Raji (cell line): ENCODE measurements around the gene HERC6.

ENCODE experiments used
- POLR2A ChIP-seq: IDR thresholded peaks from 2 replicates; pipeline ENCODE4 v1.6.1; 2011; ENCODE audit warnings: low read depth, low read length, control low read depth; ENCODE audit not compliant: insufficient read depth

Gene HERC6

DNA sequence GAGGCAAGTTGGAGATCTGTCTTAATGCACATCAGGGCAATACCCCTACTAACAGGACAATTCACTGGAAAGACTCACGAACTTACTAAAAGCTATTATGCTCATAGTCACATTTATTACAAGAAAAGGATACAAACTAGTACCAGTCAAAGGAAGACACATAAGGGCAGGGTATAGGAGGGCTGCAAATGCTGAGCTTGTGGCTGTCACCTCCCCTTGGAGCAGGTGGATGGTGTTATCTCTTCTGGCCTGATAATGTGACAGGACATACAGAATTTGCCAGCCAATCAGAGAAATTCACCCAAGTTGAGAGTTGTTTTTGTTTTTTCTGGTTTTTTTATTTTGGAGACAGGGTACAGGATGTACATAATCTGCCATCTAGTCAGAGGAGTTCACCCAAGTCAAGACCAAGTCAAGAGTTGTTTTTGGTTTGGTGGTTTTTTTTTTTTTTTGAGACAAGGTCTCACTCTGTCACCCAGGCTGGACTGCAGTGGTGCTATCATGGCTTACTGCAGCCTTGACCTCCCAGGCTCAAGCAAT, 87.1 kb downstream of the HERC6 start:
- no peak for TF ChIP-seq POLR2A

DNA sequence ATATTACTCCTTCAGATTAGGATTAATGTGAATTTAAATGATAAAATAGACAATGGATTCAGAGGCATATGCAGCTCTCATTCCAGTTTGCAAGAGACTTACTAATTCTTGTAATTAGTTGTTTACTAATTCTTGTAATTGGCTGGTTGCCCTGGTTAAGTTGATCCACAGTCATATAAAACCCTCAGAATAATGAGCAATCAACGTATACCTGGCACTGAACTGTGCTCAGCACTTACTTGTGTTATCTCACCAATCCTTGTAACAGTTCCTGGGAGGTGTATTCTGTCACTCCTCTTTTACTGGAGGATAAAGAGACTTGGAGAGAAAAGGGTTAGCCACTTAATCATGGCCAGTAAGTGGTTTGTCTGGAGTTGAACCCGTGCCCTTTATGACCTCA, 88.7 kb downstream of the HERC6 start:
- no peak for TF ChIP-seq POLR2A

DNA sequence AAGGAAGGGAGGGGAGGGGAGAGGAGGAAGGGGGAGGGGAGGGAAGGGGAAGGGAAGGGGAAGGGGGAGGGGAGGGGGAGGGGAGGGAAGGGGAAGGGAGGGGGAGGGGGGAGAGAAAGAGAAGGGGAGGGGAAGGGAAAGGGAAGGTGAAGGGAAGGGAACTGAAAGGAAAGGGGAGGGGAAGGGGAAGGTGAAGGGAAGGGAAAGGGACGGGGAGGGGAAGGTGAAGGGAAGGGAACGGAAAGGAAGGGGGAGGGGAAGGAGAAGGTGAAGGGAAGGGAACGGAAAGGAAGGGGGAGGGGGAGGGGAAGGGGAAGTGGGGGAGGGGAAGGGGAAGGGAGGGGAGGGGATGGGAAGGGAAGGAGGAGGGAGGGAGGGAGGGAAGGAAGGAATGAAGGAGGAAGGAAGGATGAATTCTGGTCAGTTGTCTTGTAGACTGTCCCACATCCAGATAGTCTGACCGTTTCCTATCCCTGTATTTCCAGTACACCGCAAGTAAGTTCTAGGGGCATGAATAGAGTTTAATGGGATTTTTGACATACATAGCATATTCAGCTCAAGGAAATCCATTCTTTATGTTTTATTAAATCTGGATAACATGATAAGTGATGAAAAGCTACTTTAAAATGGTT, 98.7 kb downstream of the HERC6 start:
- TF ChIP-seq POLR2A = no peak

DNA sequence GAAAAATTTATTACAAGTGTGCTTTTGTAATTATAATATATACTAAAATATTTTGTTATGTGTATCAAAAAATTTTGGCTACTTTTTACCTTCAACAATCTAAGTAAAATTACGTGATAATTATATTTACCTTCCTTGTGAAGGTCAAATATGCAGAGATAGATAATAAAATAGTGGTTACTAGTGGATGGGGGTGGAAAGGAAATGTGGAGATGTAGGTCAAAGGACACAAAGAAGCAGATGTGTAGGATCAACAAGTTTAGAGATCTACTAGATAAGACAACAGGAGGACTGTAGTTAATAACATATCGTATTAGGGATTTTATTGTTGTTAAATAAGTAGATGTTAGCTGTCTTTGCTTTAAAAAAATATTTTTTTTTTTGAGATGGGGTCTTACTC, 99.6 kb downstream of the HERC6 start:
- TF ChIP-seq POLR2A = no peak

DNA sequence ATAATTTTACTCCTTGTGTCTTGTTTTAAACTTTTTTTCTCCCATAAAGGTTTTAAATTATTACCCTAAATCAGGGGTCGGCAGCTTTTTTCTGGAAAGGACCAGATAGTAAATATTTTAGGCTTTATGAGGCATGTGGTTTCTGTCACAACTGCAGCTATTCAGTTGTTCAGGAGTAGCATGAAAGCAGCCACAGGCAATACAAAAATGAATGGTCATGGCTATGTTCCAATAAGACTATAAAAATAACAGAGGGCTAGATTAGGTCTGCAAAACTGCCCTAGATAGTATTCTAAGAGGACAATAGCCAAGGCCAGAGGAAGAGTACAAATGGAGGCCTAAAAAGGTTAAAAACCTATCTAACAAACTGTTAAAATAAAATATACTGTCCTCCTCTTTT, 102.9 kb downstream of the HERC6 start:
- TF ChIP-seq POLR2A = no peak

DNA sequence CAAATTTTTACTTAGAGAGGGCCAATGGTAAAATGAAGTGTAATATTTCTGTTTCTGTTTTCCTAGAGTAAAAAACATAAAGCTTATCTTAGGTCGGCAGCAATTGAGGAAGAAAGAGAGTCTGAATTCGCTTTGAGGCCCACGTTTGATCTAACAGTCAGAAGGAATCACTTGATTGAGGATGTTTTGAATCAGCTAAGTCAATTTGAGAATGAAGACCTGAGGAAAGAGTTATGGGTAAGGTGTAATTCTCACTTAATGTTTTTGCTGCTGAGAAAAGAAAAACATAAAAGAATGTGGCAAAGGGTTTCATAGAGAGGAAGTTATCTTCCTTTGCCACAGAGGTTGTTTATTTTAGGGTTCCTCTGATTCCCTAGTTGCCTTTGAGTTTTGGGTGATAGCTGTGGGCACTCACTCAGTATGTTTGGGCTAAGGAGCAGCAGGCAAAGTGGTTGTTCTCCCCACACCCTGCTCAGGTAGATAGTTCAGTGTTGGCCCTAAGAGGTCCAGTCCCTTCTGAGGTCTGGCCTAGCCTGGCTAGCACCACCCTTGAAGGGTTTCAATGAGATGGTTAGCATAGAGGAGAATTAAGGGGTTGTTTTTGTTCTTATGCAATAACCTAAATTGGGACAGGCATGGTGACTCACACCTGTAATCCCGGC, 110.6 kb downstream of the HERC6 start:
- TF ChIP-seq POLR2A = no peak
